ENCODE measurements around the gene CORO1C.

CORO1C gene

DNA sequence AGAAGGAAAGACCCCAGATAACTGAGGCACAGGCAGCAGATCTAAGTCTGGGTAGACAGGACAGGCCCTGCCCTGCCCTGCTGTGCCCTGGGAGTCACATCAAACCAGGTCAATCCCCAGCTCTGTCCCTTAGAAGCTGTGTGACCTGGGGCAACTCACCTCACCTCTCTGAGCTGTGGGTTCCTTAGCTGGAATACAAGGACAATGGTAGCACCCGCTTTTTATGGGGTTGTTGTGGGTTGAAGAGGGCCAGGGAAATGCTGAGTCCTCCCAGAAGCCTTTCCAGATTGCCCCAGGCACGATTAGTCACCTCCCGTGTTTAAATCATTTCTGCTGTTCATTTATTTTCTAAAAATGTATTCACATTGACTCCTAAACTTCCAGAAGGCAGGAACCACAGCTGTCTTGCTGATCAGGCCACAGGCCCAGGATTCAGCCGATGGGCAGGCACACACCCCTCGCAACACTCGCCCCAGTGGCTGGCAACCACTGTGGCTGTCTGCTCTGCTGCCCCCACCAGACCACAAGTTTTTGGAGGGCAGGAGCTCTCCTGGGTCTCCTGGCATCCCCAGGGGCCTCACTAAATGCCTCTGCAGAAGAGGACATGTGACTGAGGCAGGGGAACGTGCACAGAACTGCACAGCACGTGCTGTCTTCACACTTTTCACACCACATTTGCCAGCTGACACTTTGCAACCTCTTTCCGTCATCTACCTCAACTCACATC is 100.7 kb downstream of the CORO1C start:
- CTCF ChIA-PET, result interaction anchor here (0.7 to 16.1 kb wide), 6 partner anchors 13 to 187 kb away, joined by 3 to 235 read pairs (median 6); no protein-coding TSS in a partner anchor
- POLR2A ChIA-PET, result interaction anchor here (1.3 kb wide), 1 partner anchor 62 kb away, joined by 3 read pairs; no protein-coding TSS in a partner anchor
- DNase-seq (ENCODE audit: extremely low spot score), result no peak
- TF ChIP-seq, protein P1, sequence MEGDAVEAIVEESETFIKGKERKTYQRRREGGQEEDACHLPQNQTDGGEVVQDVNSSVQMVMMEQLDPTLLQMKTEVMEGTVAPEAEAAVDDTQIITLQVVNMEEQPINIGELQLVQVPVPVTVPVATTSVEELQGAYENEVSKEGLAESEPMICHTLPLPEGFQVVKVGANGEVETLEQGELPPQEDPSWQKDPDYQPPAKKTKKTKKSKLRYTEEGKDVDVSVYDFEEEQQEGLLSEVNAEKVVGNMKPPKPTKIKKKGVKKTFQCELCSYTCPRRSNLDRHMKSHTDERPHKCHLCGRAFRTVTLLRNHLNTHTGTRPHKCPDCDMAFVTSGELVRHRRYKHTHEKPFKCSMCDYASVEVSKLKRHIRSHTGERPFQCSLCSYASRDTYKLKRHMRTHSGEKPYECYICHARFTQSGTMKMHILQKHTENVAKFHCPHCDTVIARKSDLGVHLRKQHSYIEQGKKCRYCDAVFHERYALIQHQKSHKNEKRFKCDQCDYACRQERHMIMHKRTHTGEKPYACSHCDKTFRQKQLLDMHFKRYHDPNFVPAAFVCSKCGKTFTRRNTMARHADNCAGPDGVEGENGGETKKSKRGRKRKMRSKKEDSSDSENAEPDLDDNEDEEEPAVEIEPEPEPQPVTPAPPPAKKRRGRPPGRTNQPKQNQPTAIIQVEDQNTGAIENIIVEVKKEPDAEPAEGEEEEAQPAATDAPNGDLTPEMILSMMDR (IDR thresholded peaks at IDR 0.05; ENCODE audit: control extremely low read depth, extremely low read depth, low read depth, missing control alignments), result no peak

- TF ChIP-seq, protein P1 (IDR thresholded peaks at IDR 0.05; ENCODE audit: control extremely low read depth, extremely low read depth, low read depth, missing control alignments), result no peak
- DNase-seq (ENCODE audit: extremely low spot score), result no peak
- ChIA-PET CTCF (interaction anchor here (0.7 to 16.1 kb wide), 5 partner anchors 13 to 188 kb away, joined by 3 to 235 read pairs (median 3); no protein-coding TSS in a partner anchor), POLR2A (no interaction called here)
These were observed 101.4 kb downstream of the CORO1C start for GRCh38 chr12:108629824-108630476.

- ChIA-PET POLR2A (no interaction called here), CTCF (interaction anchor here (1.0 to 16.1 kb wide), 4 partner anchors 12 to 189 kb away, joined by 3 to 235 read pairs (median 6); no protein-coding TSS in a partner anchor)
- TF ChIP-seq, protein P1 (IDR thresholded peaks at IDR 0.05; ENCODE audit: control extremely low read depth, extremely low read depth, low read depth, missing control alignments), result no peak
- no peak for DNase-seq (ENCODE audit: extremely low spot score)
These were observed 102.2 kb downstream of the CORO1C start for GRCh38 chr12:108629151-108629550.

- TF ChIP-seq, protein P1 (IDR thresholded peaks at IDR 0.05; ENCODE audit: control extremely low read depth, extremely low read depth, low read depth, missing control alignments), result no peak
- CTCF ChIA-PET, result interaction anchor here (0.9 to 16.1 kb wide), 5 partner anchors 8 to 176 kb away, joined by 3 to 235 read pairs (median 4); no protein-coding TSS in a partner anchor
- no peak for DNase-seq (ENCODE audit: extremely low spot score)
- POLR2A ChIA-PET, result no interaction called here
These were observed 104.0 kb downstream of the CORO1C start for GRCh38 chr12:108627134-108627920.

DNA sequence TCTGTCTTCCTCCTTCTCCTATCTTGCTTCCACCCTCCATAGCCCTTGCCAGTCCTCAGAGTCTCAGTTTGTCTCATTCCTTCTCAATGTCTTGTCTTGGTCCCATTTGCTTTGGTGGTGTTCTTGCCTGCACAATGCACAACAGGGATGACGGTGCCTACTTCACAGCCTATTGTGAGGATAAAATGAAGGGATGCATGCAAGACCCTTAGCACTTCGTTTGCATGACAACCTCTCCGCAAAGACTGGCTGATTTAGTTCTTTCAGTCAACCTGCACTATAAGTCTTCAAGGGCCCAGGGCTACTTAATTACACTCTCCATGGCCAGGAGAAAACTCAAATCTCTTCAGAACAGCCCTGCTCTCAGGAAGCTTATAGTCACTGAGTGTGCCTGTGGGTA is 106.1 kb downstream of the CORO1C start:
- ChIA-PET CTCF (no interaction called here), POLR2A (no interaction called here)
- DNase-seq (ENCODE audit: extremely low spot score), result no peak
- TF ChIP-seq, protein P1 (IDR thresholded peaks at IDR 0.05; ENCODE audit: control extremely low read depth, extremely low read depth, low read depth, missing control alignments), result no peak

- no peak for DNase-seq (ENCODE audit: extremely low spot score)
- TF ChIP-seq, protein P1 (IDR thresholded peaks at IDR 0.05; ENCODE audit: control extremely low read depth, extremely low read depth, low read depth, missing control alignments), result no peak
- ChIA-PET POLR2A (no interaction called here), CTCF (interaction anchor here (18.2 kb wide), 1 partner anchor 56 kb away, joined by 543 read pairs; the partner anchor contains the start of genes ISCU and SART3)
These were observed 107.7 kb downstream of the CORO1C start for GRCh38 chr12:108623577-108623976.

Data from GM10248 (cell line).